ENCODE measurements around the gene ZAP70.

The ZAP70 gene

DNA sequence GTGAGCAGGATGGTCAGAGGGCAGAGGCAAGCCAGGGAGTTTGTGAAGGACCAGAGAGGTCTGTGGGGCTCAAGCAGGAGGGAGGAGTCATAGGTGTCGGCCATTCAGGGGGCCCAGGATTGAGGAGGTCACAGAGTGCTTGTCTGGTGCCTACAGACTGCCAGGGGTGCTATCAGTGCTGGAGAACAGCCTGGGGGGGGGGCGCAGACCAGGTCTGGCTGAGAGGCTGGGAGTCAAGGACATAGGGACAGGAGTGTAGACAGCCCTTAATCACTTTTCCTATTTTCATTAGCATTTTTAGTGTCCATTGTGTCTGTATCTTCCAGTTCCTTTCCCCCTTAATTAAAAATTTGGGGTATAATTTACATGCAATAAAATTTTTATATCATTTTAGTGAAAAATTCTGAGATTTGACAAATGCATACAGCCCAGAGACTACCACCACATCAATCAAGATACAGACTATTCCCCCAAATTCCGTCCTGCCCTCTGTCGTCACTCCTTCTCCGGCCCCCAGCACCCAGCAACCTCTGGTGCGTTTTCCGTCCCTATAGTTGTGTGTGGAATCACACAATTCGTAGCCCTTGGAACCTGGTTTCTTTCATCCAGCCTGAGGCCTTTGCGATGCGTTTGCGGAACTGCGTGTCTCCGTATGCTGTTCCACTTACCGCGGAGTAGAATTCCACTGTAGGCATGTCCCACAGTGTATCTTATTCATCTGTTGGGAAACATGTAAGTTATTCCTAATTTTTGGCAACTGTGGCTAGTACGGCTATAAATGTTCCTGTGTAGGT, 6.2 kb downstream of the ZAP70 start:
- Histone ChIP-seq H3K36me3 (ENCODE audit: control insufficient read depth in 1 of 2, insufficient read depth in 2 of 2, low read length in 2 of 2) (no peaks in the 10 kb centered on the region), H3K27me3 (ENCODE audit: low read depth, low read length) (peaks cover 4% of the 10 kb centered on the region), H3K4me1 (ENCODE audit: control insufficient read depth in 1 of 2, insufficient read depth in 2 of 2, low read length in 2 of 2) (no peaks in the 10 kb centered on the region), H3K27ac (ENCODE audit: low read length) (no peak overlapping the region), H3K4me3 (ENCODE audit: low read depth in 1 of 2, low read length in 2 of 2) (no peak overlapping the region), H3K9me3 (ENCODE audit: control insufficient read depth in 1 of 2, low read length in 2 of 2) (no peaks in the 10 kb centered on the region)

DNA sequence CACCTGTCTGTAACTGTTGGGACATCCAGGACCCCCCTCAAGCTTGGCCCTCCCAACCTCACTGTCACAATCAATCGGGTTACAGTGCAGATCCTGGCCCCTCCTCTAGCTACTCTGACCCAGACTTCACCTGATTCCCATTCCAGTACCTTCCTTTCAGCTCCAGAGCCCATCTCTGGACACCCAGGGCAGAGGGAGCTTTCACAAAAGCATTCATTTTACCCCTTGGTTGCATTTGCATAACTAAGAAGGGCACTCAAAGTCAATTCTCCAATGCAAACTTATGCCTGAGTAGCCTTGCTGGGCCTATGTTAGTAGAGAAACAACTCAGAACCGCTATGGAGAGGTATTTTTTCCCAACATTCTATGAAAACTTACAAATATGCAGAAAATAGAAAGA, 7.4 kb downstream of the ZAP70 start:
- Histone ChIP-seq H3K4me3 (ENCODE audit: low read depth in 1 of 2, low read length in 2 of 2) (no peak overlapping the region), H3K27ac (ENCODE audit: low read length) (no peak overlapping the region), H3K4me1 (ENCODE audit: control insufficient read depth in 1 of 2, insufficient read depth in 2 of 2, low read length in 2 of 2) (no peaks in the 10 kb centered on the region), H3K27me3 (ENCODE audit: low read depth, low read length) (peaks cover 4% of the 10 kb centered on the region), H3K9me3 (ENCODE audit: control insufficient read depth in 1 of 2, low read length in 2 of 2) (no peaks in the 10 kb centered on the region), H3K36me3 (ENCODE audit: control insufficient read depth in 1 of 2, insufficient read depth in 2 of 2, low read length in 2 of 2) (no peaks in the 10 kb centered on the region)

DNA sequence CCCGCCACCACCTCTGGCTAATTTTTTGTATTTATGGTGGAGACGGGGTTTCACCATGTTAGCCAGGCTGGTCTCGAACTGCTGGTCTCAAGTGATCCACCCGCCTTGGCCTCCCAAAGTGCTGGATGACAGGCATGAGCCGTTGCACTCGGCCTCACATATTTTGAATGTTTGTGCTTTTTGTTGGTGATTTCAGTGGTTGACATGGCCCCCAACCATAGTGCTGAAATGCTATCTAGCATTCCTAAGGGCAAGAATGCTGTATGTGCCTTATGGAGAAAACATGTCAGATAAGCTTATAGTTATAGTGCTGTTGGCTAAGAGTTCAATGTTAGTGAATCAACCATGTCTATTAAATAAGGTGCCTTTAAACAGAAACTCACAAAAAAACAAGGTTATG, 8.9 kb downstream of the ZAP70 start:
- no peak overlapping the region for H3K27ac ChIP-seq (ENCODE audit: low read length)
- no peaks in the 10 kb centered on the region for H3K36me3 ChIP-seq (ENCODE audit: control insufficient read depth in 1 of 2, insufficient read depth in 2 of 2, low read length in 2 of 2)

DNA sequence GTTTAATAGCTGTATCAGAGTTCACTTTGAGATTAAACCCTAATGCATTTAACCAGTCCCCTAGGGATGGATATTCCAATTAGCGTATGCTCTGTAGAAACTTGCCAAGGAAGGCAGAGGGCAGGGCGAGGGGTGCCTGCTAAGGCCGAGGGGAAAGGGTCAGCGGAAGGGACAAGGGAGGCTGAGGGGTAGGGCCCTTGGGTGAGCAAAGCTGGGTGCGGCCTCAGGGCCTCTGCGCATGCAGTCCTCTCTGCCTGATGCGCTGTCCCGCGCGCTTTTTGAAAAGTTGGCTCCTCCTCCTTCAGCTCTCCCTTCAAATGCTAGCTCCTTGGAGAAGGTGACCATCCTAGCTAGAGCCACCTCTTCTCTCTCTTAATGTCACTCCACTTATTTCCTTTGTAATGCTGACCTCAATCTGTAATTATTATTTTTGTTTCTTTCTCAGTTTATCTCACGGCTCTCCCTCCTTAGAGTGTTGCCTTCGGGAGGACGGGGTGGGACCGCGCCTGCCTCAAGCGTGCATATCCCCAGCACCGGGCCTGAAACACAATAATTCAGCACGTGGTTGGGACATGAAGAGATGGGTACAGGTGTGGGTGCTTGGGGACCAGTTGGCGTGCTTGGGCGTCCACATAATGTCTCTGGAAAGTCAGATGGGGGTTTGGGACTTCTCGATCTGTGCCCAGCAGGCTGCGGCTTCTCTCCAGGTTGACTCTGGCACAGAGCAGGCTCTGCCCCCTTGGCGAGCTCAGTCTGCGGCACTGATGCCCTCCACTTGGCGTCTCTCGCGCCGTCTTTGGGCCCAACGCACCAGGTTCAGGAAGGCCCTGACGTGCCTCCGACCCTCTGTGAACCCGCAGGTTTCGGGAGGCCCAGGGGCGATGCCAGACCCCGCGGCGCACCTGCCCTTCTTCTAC, 10.0 kb downstream of the ZAP70 start:
- no peak overlapping the region for H3K4me3 ChIP-seq (ENCODE audit: low read depth in 1 of 2, low read length in 2 of 2)

More for the DNA sequence above, 8.9 kb downstream of the ZAP70 start:
- Histone ChIP-seq H3K27me3 (ENCODE audit: low read depth, low read length) (peaks cover 4% of the 10 kb centered on the region), H3K9me3 (ENCODE audit: control insufficient read depth in 1 of 2, low read length in 2 of 2) (no peaks in the 10 kb centered on the region), H3K4me1 (ENCODE audit: control insufficient read depth in 1 of 2, insufficient read depth in 2 of 2, low read length in 2 of 2) (no peaks in the 10 kb centered on the region), H3K4me3 (ENCODE audit: low read depth in 1 of 2, low read length in 2 of 2) (no peak overlapping the region)

DNA sequence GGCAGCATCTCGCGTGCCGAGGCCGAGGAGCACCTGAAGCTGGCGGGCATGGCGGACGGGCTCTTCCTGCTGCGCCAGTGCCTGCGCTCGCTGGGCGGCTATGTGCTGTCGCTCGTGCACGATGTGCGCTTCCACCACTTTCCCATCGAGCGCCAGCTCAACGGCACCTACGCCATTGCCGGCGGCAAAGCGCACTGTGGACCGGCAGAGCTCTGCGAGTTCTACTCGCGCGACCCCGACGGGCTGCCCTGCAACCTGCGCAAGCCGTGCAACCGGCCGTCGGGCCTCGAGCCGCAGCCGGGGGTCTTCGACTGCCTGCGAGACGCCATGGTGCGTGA, 10.7 kb downstream of the ZAP70 start:
- peaks cover 4% of the 10 kb centered on the region for H3K27me3 ChIP-seq (ENCODE audit: low read depth, low read length)
- H3K4me1 ChIP-seq (ENCODE audit: control insufficient read depth in 1 of 2, insufficient read depth in 2 of 2, low read length in 2 of 2): peaks cover 0 to 4% of the 10 kb centered on the region in 2 donors
- no peak overlapping the region for H3K27ac ChIP-seq (ENCODE audit: low read length)
- H3K4me3 ChIP-seq (ENCODE audit: low read depth in 1 of 2, low read length in 2 of 2): no peak overlapping the region
- no peaks in the 10 kb centered on the region for H3K36me3 ChIP-seq (ENCODE audit: control insufficient read depth in 1 of 2, insufficient read depth in 2 of 2, low read length in 2 of 2)
- no peaks in the 10 kb centered on the region for H3K9me3 ChIP-seq (ENCODE audit: control insufficient read depth in 1 of 2, low read length in 2 of 2)

More for the DNA sequence above, 10.0 kb downstream of the ZAP70 start:
- Histone ChIP-seq H3K27me3 (ENCODE audit: low read depth, low read length) (peaks cover 4% of the 10 kb centered on the region), H3K4me1 (ENCODE audit: control insufficient read depth in 1 of 2, insufficient read depth in 2 of 2, low read length in 2 of 2) (peaks cover 0 to 4% of the 10 kb centered on the region in 2 donors), H3K36me3 (ENCODE audit: control insufficient read depth in 1 of 2, insufficient read depth in 2 of 2, low read length in 2 of 2) (no peaks in the 10 kb centered on the region), H3K9me3 (ENCODE audit: control insufficient read depth in 1 of 2, low read length in 2 of 2) (no peaks in the 10 kb centered on the region), H3K27ac (ENCODE audit: low read length) (no peak overlapping the region)

DNA sequence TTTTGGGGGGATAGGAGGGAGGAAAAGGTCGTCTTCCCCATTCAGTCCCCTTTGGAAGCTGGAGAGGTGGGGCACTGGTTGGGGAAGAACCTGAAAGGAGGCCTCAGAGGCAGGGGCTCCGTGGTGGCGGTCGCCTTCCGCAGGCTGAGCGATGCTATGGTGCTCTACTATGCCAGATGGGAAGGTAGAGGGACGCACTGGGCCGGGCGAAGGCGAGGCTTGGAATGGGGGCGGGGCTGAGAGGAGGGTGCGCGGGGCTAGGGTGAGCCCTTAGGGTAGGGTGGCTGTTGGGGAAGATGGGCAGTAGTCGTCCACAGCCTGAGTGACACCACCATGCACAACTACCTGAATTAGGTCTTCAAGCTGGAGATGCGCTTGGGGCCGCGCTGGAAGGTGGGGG, 11.1 kb downstream of the ZAP70 start:
- Histone ChIP-seq H3K4me3 (ENCODE audit: low read depth in 1 of 2, low read length in 2 of 2) (no peak overlapping the region), H3K36me3 (ENCODE audit: control insufficient read depth in 1 of 2, insufficient read depth in 2 of 2, low read length in 2 of 2) (no peaks in the 10 kb centered on the region), H3K27me3 (ENCODE audit: low read depth, low read length) (peaks cover 4% of the 10 kb centered on the region), H3K4me1 (ENCODE audit: control insufficient read depth in 1 of 2, insufficient read depth in 2 of 2, low read length in 2 of 2) (peaks cover 0 to 4% of the 10 kb centered on the region in 2 donors), H3K9me3 (ENCODE audit: control insufficient read depth in 1 of 2, low read length in 2 of 2) (no peaks in the 10 kb centered on the region), H3K27ac (ENCODE audit: low read length) (no peak overlapping the region)

DNA sequence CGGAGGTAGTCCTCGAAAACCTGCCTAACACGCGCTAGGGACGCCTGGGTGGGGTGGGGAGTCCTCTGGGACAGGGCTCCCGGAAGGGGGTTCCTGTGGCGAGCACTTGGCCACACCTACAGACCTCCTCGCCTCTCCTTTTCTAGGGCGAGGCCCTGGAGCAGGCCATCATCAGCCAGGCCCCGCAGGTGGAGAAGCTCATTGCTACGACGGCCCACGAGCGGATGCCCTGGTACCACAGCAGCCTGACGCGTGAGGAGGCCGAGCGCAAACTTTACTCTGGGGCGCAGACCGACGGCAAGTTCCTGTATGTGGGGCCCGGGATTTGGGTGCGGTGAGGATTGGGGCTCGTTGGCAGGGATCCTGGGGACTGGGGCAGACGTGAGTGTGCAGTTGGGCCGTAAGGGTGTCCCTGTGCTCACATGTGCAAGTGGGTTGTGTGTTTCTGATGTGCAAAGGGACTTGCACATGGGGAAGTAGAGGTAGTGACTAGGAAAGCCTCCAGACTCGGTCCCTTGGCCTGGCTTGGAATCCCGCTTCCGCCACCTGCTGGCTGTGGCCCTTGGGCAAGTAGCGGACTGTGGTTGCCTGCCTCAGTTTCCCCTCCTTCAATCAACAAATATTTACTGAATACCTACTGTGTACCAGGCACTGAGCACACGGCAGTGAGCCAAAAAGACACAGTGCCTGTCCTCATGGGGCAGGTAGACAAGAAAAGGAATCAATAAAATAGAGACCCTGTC, 11.7 kb downstream of the ZAP70 start:
- H3K27ac ChIP-seq (ENCODE audit: low read length): no peak overlapping the region
- peaks cover 4% of the 10 kb centered on the region for H3K27me3 ChIP-seq (ENCODE audit: low read depth, low read length)
- peaks cover 0 to 4% of the 10 kb centered on the region in 2 donors for H3K9me3 ChIP-seq (ENCODE audit: control insufficient read depth in 1 of 2, low read length in 2 of 2)
- H3K4me3 ChIP-seq (ENCODE audit: low read depth in 1 of 2, low read length in 2 of 2): no peak overlapping the region
- no peaks in the 10 kb centered on the region for H3K36me3 ChIP-seq (ENCODE audit: control insufficient read depth in 1 of 2, insufficient read depth in 2 of 2, low read length in 2 of 2)
- peaks cover 0 to 4% of the 10 kb centered on the region in 2 donors for H3K4me1 ChIP-seq (ENCODE audit: control insufficient read depth in 1 of 2, insufficient read depth in 2 of 2, low read length in 2 of 2)

DNA sequence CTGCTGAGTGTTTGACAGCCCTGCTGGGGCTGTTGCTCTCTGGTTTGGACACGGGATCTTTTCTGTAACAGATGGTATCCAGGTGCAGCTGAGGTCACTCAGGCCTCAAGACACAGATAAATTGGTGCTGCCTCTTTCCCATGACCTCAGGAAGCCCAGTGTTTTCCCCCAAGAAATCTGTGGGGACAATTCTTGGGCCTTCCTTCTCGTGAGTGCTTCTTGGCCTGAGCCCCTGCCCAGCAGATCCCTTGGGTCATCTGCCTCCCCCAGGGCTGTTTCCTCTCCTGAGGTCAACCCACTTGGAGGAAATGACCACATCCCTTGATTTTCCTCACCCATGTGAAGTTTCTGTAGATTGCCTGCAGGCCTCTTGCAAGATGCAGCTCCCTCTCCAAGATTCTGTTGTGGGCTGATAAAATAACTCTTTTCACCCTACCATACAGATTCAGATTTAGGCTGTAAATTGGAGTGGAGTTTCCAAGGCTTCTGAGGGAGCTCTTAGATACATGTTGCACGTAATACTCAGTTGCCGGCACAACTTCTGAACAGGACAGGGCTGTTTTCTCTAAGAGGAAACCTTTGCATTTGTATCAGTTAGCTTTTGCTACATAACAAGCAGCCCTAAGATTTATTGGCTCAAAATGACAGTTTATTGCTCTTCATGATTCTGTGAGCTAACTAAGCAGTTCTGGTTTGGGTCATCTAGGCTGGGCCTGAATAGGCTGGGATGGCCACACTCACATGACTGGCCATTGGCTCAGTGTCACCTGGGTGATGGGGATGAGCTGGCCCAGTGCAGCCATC, 13.1 kb downstream of the ZAP70 start:
- Histone ChIP-seq H3K36me3 (ENCODE audit: control insufficient read depth in 1 of 2, insufficient read depth in 2 of 2, low read length in 2 of 2) (no peaks in the 10 kb centered on the region), H3K4me1 (ENCODE audit: control insufficient read depth in 1 of 2, insufficient read depth in 2 of 2, low read length in 2 of 2) (peaks cover 0 to 4% of the 10 kb centered on the region in 2 donors), H3K27me3 (ENCODE audit: low read depth, low read length) (peaks cover 4% of the 10 kb centered on the region), H3K27ac (ENCODE audit: low read length) (no peak overlapping the region), H3K9me3 (ENCODE audit: control insufficient read depth in 1 of 2, low read length in 2 of 2) (peaks cover 0 to 9% of the 10 kb centered on the region in 2 donors), H3K4me3 (ENCODE audit: low read depth in 1 of 2, low read length in 2 of 2) (no peak overlapping the region)

DNA sequence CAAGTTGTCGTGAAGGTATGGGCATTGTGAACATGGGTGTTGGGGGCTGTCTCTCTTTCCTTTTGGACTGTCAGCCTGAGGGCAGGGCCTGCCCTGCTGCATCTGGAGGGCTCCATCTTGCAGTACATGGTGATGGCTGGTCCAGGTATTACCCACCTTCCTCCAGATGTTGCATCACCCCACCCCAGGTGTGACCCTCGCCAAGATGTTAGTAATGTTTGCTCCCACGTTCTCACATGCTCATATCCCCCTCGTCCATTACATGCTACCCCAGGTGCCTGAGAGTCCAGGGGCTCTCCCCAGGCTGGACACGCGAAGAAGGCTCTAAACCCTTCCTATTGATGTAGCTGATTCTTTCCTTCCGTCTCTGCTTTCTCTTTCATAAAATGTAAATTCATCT, 13.9 kb downstream of the ZAP70 start:
- peaks cover 0 to 9% of the 10 kb centered on the region in 2 donors for H3K9me3 ChIP-seq (ENCODE audit: control insufficient read depth in 1 of 2, low read length in 2 of 2)
- H3K4me1 ChIP-seq (ENCODE audit: control insufficient read depth in 1 of 2, insufficient read depth in 2 of 2, low read length in 2 of 2): peaks cover 0 to 4% of the 10 kb centered on the region in 2 donors
- H3K36me3 ChIP-seq (ENCODE audit: control insufficient read depth in 1 of 2, insufficient read depth in 2 of 2, low read length in 2 of 2): no peaks in the 10 kb centered on the region
- H3K27ac ChIP-seq (ENCODE audit: low read length): no peak overlapping the region
- H3K4me3 ChIP-seq (ENCODE audit: low read depth in 1 of 2, low read length in 2 of 2): no peak overlapping the region
- H3K27me3 ChIP-seq (ENCODE audit: low read depth, low read length): peaks cover 4% of the 10 kb centered on the region

DNA sequence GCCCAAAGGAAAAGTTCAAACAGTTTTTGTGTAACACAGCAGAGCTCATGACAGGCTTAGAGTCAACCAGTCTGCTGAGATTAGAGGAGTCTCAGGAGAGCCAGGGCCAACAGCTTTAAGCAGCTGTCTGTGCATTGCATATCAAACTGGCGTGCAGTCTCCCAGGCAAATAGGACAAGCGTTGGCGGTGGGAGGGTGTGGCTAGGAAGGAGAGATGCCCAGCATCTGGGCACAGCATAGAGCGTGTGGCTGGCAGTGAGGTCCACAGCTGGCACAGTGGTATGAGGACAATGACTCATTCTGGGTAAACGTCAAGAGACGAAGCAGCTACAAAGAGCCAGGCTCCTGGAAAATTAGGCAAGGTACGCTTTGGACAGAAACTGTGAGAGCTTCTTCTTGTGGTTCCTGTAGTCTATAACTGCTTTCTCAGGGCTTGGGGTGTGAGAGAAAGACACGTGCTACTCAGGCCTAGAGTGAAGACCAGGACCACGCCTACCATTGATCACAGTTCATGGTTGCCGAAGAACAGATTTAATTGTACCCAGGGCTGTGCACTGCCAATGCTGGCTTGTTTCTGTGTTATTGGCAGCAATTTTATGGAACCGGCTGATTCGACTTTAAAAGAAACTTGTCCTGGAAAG, 14.8 kb downstream of the ZAP70 start:
- H3K4me1 ChIP-seq (ENCODE audit: control insufficient read depth in 1 of 2, insufficient read depth in 2 of 2, low read length in 2 of 2): peaks cover 0 to 4% of the 10 kb centered on the region in 2 donors
- H3K9me3 ChIP-seq (ENCODE audit: control insufficient read depth in 1 of 2, low read length in 2 of 2): peaks cover 0 to 9% of the 10 kb centered on the region in 2 donors
- H3K27ac ChIP-seq (ENCODE audit: low read length): no peak overlapping the region
- H3K36me3 ChIP-seq (ENCODE audit: control insufficient read depth in 1 of 2, insufficient read depth in 2 of 2, low read length in 2 of 2): no peaks in the 10 kb centered on the region
- peak overlapping the region in 1 of 2 donors; percentile 11 for H3K4me3 ChIP-seq (ENCODE audit: low read depth in 1 of 2, low read length in 2 of 2)
- H3K27me3 ChIP-seq (ENCODE audit: low read depth, low read length): no peaks in the 10 kb centered on the region
